ENCODE measurements around the gene FGGY.

- TF ChIP-seq CTCF (IDR thresholded peaks at IDR 0.05; ENCODE audit: extremely low read depth in 1 of 2, insufficient read depth in 1 of 2, low read depth in 1 of 2, low read length in 2 of 2) (no peak), MAX (IDR thresholded peaks at IDR 0.05; ENCODE audit: insufficient read depth, insufficient read length) (no peak), EZH2 (IDR thresholded peaks at IDR 0.05; ENCODE audit: borderline replicate concordance, low read depth, low read length, severe bottlenecking) (no peak), POLR2AphosphoS5 (IDR thresholded peaks at IDR 0.05; ENCODE audit: insufficient read depth, low read depth, low read length) (no peak), FOS (IDR thresholded peaks at IDR 0.05; ENCODE audit: borderline replicate concordance, insufficient read depth, low read length) (no peak)
These were observed 56.6 kb downstream of the FGGY start for GRCh38 chr1:59353453-59353852.

Data from endothelial cell of umbilical vein (primary cell).